Coronary artery (tissue), 2 donors: ENCODE results near the gene TMEM200B.
"Not testable (repeated sequence)": the region's sequence is repeated elsewhere in the genome, so short reads cannot be mapped to it uniquely, and the experiment has no call there.

ENCODE experiments used
- DNase-seq: peaks from one replicate; pipeline ENCODE4 v3.0.0-alpha.2; 2017; ENCODE audit warnings: low spot score
- H3K27ac ChIP-seq, 2 donors: fragments of 200-600 bp; sonication (generic); one replicate each; pipeline ENCODE4 v1.5.1; 2016 to 2019
- H3K4me3 ChIP-seq: fragments of 200-600 bp; sonication (generic); 2 replicates; pipeline ENCODE4 v1.5.1; 2016; ENCODE audit warnings: mild to moderate bottlenecking, moderate library complexity
- TF ChIP-seq, protein P1 (sequence below): fragments of 200-600 bp; sonication (generic); IDR thresholded peaks from one replicate; pipeline ENCODE4 v1.5.1; 2019; ENCODE audit warnings: antibody characterized with exemption

Gene TMEM200B

GRCh38 chr1:29112705-29113412 is 10.8 kb downstream of the TMEM200B start:
- no peak for DNase-seq
- TF ChIP-seq, protein P1, sequence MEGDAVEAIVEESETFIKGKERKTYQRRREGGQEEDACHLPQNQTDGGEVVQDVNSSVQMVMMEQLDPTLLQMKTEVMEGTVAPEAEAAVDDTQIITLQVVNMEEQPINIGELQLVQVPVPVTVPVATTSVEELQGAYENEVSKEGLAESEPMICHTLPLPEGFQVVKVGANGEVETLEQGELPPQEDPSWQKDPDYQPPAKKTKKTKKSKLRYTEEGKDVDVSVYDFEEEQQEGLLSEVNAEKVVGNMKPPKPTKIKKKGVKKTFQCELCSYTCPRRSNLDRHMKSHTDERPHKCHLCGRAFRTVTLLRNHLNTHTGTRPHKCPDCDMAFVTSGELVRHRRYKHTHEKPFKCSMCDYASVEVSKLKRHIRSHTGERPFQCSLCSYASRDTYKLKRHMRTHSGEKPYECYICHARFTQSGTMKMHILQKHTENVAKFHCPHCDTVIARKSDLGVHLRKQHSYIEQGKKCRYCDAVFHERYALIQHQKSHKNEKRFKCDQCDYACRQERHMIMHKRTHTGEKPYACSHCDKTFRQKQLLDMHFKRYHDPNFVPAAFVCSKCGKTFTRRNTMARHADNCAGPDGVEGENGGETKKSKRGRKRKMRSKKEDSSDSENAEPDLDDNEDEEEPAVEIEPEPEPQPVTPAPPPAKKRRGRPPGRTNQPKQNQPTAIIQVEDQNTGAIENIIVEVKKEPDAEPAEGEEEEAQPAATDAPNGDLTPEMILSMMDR: no peak
- Histone ChIP-seq H3K27ac (no peak overlapping the region), H3K4me3 (no peak overlapping the region)

DNA sequence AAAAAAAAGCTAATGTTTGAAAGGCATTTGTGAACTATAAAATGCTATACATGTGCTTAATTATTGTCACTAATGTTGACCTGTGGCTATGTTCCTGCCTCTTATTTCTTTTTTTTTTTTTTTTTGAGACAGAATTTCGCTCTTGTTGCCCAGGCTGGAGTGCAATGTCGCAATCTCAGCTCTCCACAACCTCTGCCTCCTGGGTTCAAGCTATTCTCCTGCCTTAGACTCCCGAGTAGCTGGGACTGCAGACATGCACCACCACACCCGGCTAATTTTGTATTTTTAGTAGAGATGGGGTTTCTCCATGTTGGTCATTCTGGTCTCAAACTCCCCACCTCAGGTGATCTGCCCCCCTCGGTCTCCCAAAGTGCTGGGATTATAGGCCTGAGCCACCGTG is 15.7 kb downstream of the TMEM200B start:
- H3K27ac ChIP-seq, DNase-seq: not testable (repeated sequence)

GRCh38 chr1:29105822-29106221 is 17.9 kb downstream of the TMEM200B start:
- TF ChIP-seq, protein P1: no peak
- H3K27ac ChIP-seq: no peak overlapping the region
- H3K4me3 ChIP-seq: no peak overlapping the region
- no peak for DNase-seq

More for the DNA sequence above, 15.7 kb downstream of the TMEM200B start:
- not testable (repeated sequence) for H3K4me3 ChIP-seq

GRCh38 chr1:29100487-29100886 is 23.2 kb downstream of the TMEM200B start:
- TF ChIP-seq, protein P1: no peak
- DNase-seq: no peak
- H3K27ac ChIP-seq: no peak overlapping the region
- H3K4me3 ChIP-seq: no peak overlapping the region

GRCh38 chr1:29099286-29099685 is 24.4 kb downstream of the TMEM200B start:
- DNase-seq: no peak
- Histone ChIP-seq H3K27ac (no peak overlapping the region), H3K4me3 (no peak overlapping the region)
- TF ChIP-seq, protein P1: no peak

DNA sequence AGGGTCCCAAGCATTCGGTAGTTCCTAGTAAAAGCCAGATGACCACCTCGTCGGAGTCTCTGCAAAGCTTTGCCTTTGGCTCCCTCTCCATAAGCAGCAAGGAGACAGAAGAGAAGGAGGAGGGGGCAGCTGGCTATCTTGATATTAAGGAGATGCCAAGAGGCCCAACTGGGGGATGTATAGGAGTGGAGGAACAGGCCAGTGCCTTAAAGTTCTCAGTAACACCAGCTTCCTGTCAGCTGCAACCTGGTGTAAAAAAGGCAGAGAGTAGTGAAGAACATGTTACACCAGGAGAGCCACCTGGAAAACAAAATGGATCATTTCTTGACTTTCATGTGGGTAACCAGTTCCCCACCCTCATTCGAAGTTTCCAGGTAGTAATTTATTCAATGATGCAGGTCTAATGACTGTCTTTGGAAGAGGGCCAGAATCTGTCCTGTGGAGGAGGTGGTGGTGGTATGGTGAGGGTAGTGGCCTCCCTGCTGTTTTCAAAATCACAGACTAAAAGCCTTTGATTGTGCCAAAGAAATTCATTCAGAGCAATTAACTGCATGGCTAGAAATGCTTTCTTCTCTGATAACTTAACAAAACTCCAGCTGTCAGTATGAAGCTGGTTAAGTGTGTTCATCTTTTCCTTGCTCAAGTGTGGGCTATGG is 27.3 kb downstream of the TMEM200B start:
- H3K27ac ChIP-seq: no peak overlapping the region
- DNase-seq: no peak
- no peak overlapping the region for H3K4me3 ChIP-seq
- TF ChIP-seq, protein P1: no peak

DNA sequence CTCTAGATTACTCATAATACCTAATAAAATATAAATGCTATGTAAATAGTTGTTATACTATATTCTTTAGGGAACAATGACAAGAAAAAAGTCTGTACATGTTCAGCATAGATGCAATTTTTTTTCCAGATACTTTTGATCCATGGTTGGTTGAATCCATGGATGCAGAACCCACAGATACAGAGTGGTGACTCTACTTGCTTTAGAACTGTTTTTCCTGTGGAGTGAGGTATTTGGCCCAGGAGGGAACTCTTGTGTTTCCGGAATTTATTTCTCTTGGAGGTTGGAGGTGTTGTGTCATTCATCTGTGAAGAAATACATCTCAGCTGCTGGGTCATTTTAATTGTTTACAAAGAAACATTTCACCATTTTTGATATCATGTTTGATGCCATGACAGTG is 28.7 kb downstream of the TMEM200B start:
- no peak for DNase-seq
- H3K27ac ChIP-seq: no peak overlapping the region
- H3K4me3 ChIP-seq: no peak overlapping the region
- TF ChIP-seq, protein P1: no peak
